ENCODE measurements around the gene PHGDH.

- TF ChIP-seq GATA2 (IDR thresholded peaks at IDR 0.05; ENCODE audit: low read depth, low read length) (no peak), GATA3 (IDR thresholded peaks at IDR 0.05; ENCODE audit: low read depth, low read length) (no peak)
Measured at GRCh38 chr1:119682141-119682540, 29.6 kb upstream of the PHGDH start.

All from SH-SY5Y (cell line).